Measurements from ENCODE around the gene TTYH2.
"Not testable (repeated sequence)": the region's sequence is repeated elsewhere in the genome, so short reads cannot be mapped to it uniquely, and the experiment has no call there.

Gene TTYH2

GRCh38 chr17:74267987-74268499 is 54.7 kb downstream of the TTYH2 start:
- DNase-seq = no peak

GRCh38 chr17:74268558-74268957 is 55.2 kb downstream of the TTYH2 start:
- no peak for DNase-seq

GRCh38 chr17:74270333-74270732 is 57.0 kb downstream of the TTYH2 start:
- DNase-seq = no peak

- DNase-seq = no peak
Measured at GRCh38 chr17:74271281-74271680, 57.9 kb downstream of the TTYH2 start.

- DNase-seq = no peak
Measured at GRCh38 chr17:74271901-74272561, 58.7 kb downstream of the TTYH2 start.

GRCh38 chr17:74272731-74273201 is 59.4 kb downstream of the TTYH2 start:
- peak; percentile 57 for DNase-seq

- no peak for DNase-seq
Measured at GRCh38 chr17:74274060-74274708, 60.8 kb downstream of the TTYH2 start, which contains the start of gene DNAI2. TSS of gene DNAI2 (plus strand) at chr17:74274234. CDS start at chr17:74281818, 7,584 bp downstream.

GRCh38 chr17:74274709-74275340 is 61.5 kb downstream of the TTYH2 start:
- DNase-seq = no peak

GRCh38 chr17:74276051-74276476 is 62.7 kb downstream of the TTYH2 start:
- DNase-seq = peak; percentile 45

GRCh38 chr17:74276541-74277009 is 63.2 kb downstream of the TTYH2 start:
- no peak for DNase-seq

- DNase-seq = no peak
Measured at GRCh38 chr17:74277935-74278334, 64.6 kb downstream of the TTYH2 start.

- not testable (repeated sequence) for DNase-seq
Measured at GRCh38 chr17:74279617-74280016, 66.2 kb downstream of the TTYH2 start.

GRCh38 chr17:74280093-74280513 is 66.7 kb downstream of the TTYH2 start:
- no peak for DNase-seq

- DNase-seq = no peak
Measured at GRCh38 chr17:74281799-74282198, 68.4 kb downstream of the TTYH2 start.

GRCh38 chr17:74282274-74282586 is 68.9 kb downstream of the TTYH2 start:
- not testable (repeated sequence) for DNase-seq

- no peak for DNase-seq
Measured at GRCh38 chr17:74282587-74283370, 69.4 kb downstream of the TTYH2 start.

- no peak for DNase-seq
Measured at GRCh38 chr17:74283371-74283673, 70.0 kb downstream of the TTYH2 start.

- no peak for DNase-seq
Measured at GRCh38 chr17:74287031-74287602, 73.7 kb downstream of the TTYH2 start.

GRCh38 chr17:74288785-74289184 is 75.4 kb downstream of the TTYH2 start:
- DNase-seq = no peak

GRCh38 chr17:74289688-74290087 is 76.3 kb downstream of the TTYH2 start:
- no peak for DNase-seq

GRCh38 chr17:74290340-74290739 is 77.0 kb downstream of the TTYH2 start:
- no peak for DNase-seq

GRCh38 chr17:74292495-74292894 is 79.1 kb downstream of the TTYH2 start:
- DNase-seq = no peak
